Caco-2 (cell line): ENCODE results near the gene ITPR1. TPM values are rescaled to one million over a fixed set of nuclear protein-coding genes. Genes with fewer than 3 reads are reported as not detected.

Experiments
- BruUV-seq: library from RNA; stranded (reverse); fragments of 400-500 nt; replicated peaks from 2 replicates; lab custom pipeline; 2021; lab: Mats Ljungman, UMichigan
- CTCF ChIA-PET: fragments of 300-600 bp; sonication (Branson Sonifier 250); formaldehyde crosslinking; loops from one replicate; lab custom pipeline; 2022; ENCODE audit warnings: antibody characterized with exemption; lab: Charles Lee
- POLR2A ChIA-PET: fragments of 300-600 bp; sonication (Branson Sonifier 250); formaldehyde crosslinking; loops from one replicate; lab custom pipeline; 2022; ENCODE audit warnings: antibody characterized with exemption; lab: Charles Lee
- DNase-seq, 2 experiments: peaks; one replicate each; pipeline versions ENCODE4 v3.0.0 to v3.0.0-alpha.2; 2020 to 2022
- H3K27me3 ChIP-seq: replicated peaks from 2 replicates; pipeline ENCODE4 v1.6.0; 2011; ENCODE audit warnings: low read length; ENCODE audit not compliant: control insufficient read depth, insufficient read depth
- H3K36me3 ChIP-seq: 2 replicates; pipeline ENCODE4 v1.5.1; 2011; ENCODE audit warnings: low read length; ENCODE audit not compliant: control insufficient read depth, insufficient read depth
- H3K4me1 ChIP-seq: fragments of 250-450 bp; sonication (Bioruptor Pico); 2 replicates; pipeline ENCODE4 v1.5.1; 2020; ENCODE audit warnings: mild to moderate bottlenecking
- H3K4me3 ChIP-seq: 2 replicates; pipeline ENCODE4 v1.5.1; 2011; ENCODE audit warnings: low read depth, mild to moderate bottlenecking, control low read depth, low read length
- H3K9me3 ChIP-seq: fragments of 250-450 bp; sonication (Bioruptor Pico); 2 replicates; pipeline ENCODE4 v1.5.1; 2020; ENCODE audit warnings: mild to moderate bottlenecking, moderate library complexity
- H3K27ac Mint-ChIP-seq: one replicate; pipeline ENCODE4 v1.8.0; 2022; ENCODE audit warnings: mixed read lengths; ENCODE audit not compliant: unreplicated experiment
- H3K27me3 Mint-ChIP-seq: one replicate; pipeline ENCODE4 v1.8.0; 2022; ENCODE audit warnings: mixed read lengths; ENCODE audit not compliant: insufficient read depth, unreplicated experiment
- H3K36me3 Mint-ChIP-seq: one replicate; pipeline ENCODE4 v1.8.0; 2022; ENCODE audit warnings: mild to moderate bottlenecking, mixed read lengths; ENCODE audit not compliant: insufficient read depth, unreplicated experiment
- H3K4me1 Mint-ChIP-seq: one replicate; pipeline ENCODE4 v1.8.0; 2022; ENCODE audit warnings: low read depth, mixed read lengths; ENCODE audit not compliant: unreplicated experiment
- H3K4me3 Mint-ChIP-seq: one replicate; pipeline ENCODE4 v1.8.0; 2022; ENCODE audit warnings: mild to moderate bottlenecking, moderate library complexity, mixed read lengths; ENCODE audit not compliant: unreplicated experiment
- H3K9me3 Mint-ChIP-seq: one replicate; pipeline ENCODE4 v1.8.0; 2022; ENCODE audit warnings: mixed read lengths; ENCODE audit not compliant: unreplicated experiment
- CTCF ChIP-seq, 2 experiments: fragments of 200-600 bp in 1 of 2; IDR thresholded peaks; 1 replicate in 1 of 2; 2 replicates in 1 of 2; pipeline versions ENCODE4 v1.5.1 to v1.8.0; 2011 to 2022; ENCODE audit warnings: antibody characterized with exemption in 1 of 2, control low read depth in 1 of 2, inconsistent platforms in 1 of 2, low read depth in 1 of 2, low read length in 1 of 2, mild to moderate bottlenecking in 1 of 2, moderate library complexity in 1 of 2; ENCODE audit not compliant: insufficient read depth in 1 of 2, severe bottlenecking in 1 of 2, unreplicated experiment in 1 of 2
- intact Hi-C: fragments of 100-400 bp; cut with micrococcal nuclease; formaldehyde crosslinking; loops from one replicate; pipeline ENCODE4 v1.10.0; 2022; ENCODE audit not compliant: unreplicated experiment
- total RNA-seq: library from RNA; stranded (reverse); gene quantifications from 2 replicates; pipeline ENCODE4 v1.2.3, GENCODE V29; 2022

The ITPR1 gene
- total RNA-seq, 1 experiment from 2014 or later = 10.4 TPM

GRCh38 chr3:4543110-4543509 is 50.0 kb downstream of the ITPR1 start:
- Histone ChIP-seq H3K9me3 (peaks cover 4% of the 10 kb centered on the region; the same call in 1 of the 2 replicates), H3K27me3 (no peaks in the 10 kb centered on the region), H3K4me1 (no peaks in the 10 kb centered on the region), H3K36me3 (no peaks in the 10 kb centered on the region), H3K4me3 (no peak overlapping the region)
- CTCF ChIA-PET = no interaction called here
- Mint-ChIP-seq H3K4me3 (no peak overlapping the region), H3K4me1 (no peaks in the 10 kb centered on the region), H3K9me3 (no peaks in the 10 kb centered on the region), H3K27ac (no peak overlapping the region), H3K27me3 (no peaks in the 10 kb centered on the region), H3K36me3 (no peaks in the 10 kb centered on the region)
- DNase-seq = no peak
- intact Hi-C loops = no loop called here
- BruUV-seq = no TSS peak
- TF ChIP-seq CTCF (IDR thresholded peaks at IDR 0.05; ENCODE audit: insufficient read depth in 1 of 2, low read depth in 1 of 2, low read length in 1 of 2, severe bottlenecking in 1 of 2, unreplicated experiment in 1 of 2) = no peak
- POLR2A ChIA-PET = interaction anchor here (0.6 kb wide), 1 partner anchor 46 kb away, joined by 5 read pairs; no protein-coding TSS in a partner anchor

- TF ChIP-seq CTCF (IDR thresholded peaks at IDR 0.05; ENCODE audit: insufficient read depth in 1 of 2, low read depth in 1 of 2, low read length in 1 of 2, severe bottlenecking in 1 of 2, unreplicated experiment in 1 of 2) = no peak
- Mint-ChIP-seq H3K27me3 (no peaks in the 10 kb centered on the region), H3K4me3 (no peak overlapping the region), H3K9me3 (no peaks in the 10 kb centered on the region), H3K36me3 (no peaks in the 10 kb centered on the region), H3K27ac (no peak overlapping the region), H3K4me1 (no peaks in the 10 kb centered on the region)
- no peak overlapping the region for H3K4me3 ChIP-seq
- intact Hi-C loops = no loop called here
- no peak for DNase-seq
- H3K36me3 ChIP-seq = no peaks in the 10 kb centered on the region
- no peaks in the 10 kb centered on the region for H3K27me3 ChIP-seq
- ChIA-PET CTCF (no interaction called here), POLR2A (no interaction called here)
- H3K4me1 ChIP-seq = no peaks in the 10 kb centered on the region
- BruUV-seq = no TSS peak
- no peaks in the 10 kb centered on the region for H3K9me3 ChIP-seq
Observed at GRCh38 chr3:4546346-4547178, 53.4 kb downstream of the ITPR1 start.

GRCh38 chr3:4547799-4548198 is 54.7 kb downstream of the ITPR1 start:
- H3K4me1 Mint-ChIP-seq = no peaks in the 10 kb centered on the region
- POLR2A ChIA-PET = no interaction called here
- CTCF ChIA-PET = no interaction called here
- no peaks in the 10 kb centered on the region for H3K36me3 Mint-ChIP-seq
- intact Hi-C loops = no loop called here
- H3K27ac Mint-ChIP-seq = no peak overlapping the region
- Histone ChIP-seq H3K4me3 (no peak overlapping the region), H3K27me3 (no peaks in the 10 kb centered on the region), H3K36me3 (no peaks in the 10 kb centered on the region), H3K9me3 (no peaks in the 10 kb centered on the region), H3K4me1 (no peaks in the 10 kb centered on the region)
- H3K27me3 Mint-ChIP-seq = no peaks in the 10 kb centered on the region
- TF ChIP-seq CTCF (IDR thresholded peaks at IDR 0.05; ENCODE audit: insufficient read depth in 1 of 2, low read depth in 1 of 2, low read length in 1 of 2, severe bottlenecking in 1 of 2, unreplicated experiment in 1 of 2) = no peak
- H3K4me3 Mint-ChIP-seq = no peak overlapping the region
- H3K9me3 Mint-ChIP-seq = no peaks in the 10 kb centered on the region
- no TSS peak for BruUV-seq
- no peak for DNase-seq
